Ascending aorta (tissue), 2 donors: Measurements from ENCODE around the gene LAIR2. TPM values are rescaled to one million over a fixed set of nuclear protein-coding genes. Genes with fewer than 3 reads are reported as not detected.
A peak's percentile ranks its signal among the peaks of the same experiment; 100 is the strongest.

Source experiments
- DNase-seq, 2 donors: peaks; one replicate each; pipeline ENCODE4 v3.0.0-alpha.2; 2019; ENCODE audit warnings: low spot score in 2 of 2
- H3K27ac ChIP-seq, 2 donors: fragments of 200-600 bp; sonication (generic); one replicate each; pipeline ENCODE4 v1.5.1; 2016 to 2017; ENCODE audit warnings: mild to moderate bottlenecking in 1 of 2
- H3K27me3 ChIP-seq: fragments of 200-600 bp; sonication (generic); one replicate; pipeline ENCODE4 v1.5.1; 2017
- H3K36me3 ChIP-seq, 2 donors: fragments of 200-600 bp; sonication (generic); one replicate each; pipeline ENCODE4 v1.5.1; 2016
- H3K4me1 ChIP-seq, 2 donors: fragments of 200-600 bp; sonication (generic); one replicate each; pipeline ENCODE4 v1.5.1; 2016 to 2017; ENCODE audit warnings: mild to moderate bottlenecking in 1 of 2
- H3K4me3 ChIP-seq, 2 donors: fragments of 200-600 bp; sonication (generic); one replicate each; pipeline ENCODE4 v1.5.1; 2016 to 2017; ENCODE audit warnings: mild to moderate bottlenecking in 1 of 2
- H3K9me3 ChIP-seq, 2 donors: fragments of 200-600 bp; sonication (generic); one replicate each; pipeline ENCODE4 v1.5.1; 2016
- intact Hi-C: fragments of 100-400 bp; cut with DNase I; formaldehyde crosslinking; loops from one replicate; pipeline ENCODE4 v1.15.1; 2023
- total RNA-seq: library from RNA; depleted of rRNA; stranded (reverse); fragments of >200 nt; gene quantifications from one replicate; pipeline ENCODE4 v1.1.0, GENCODE V29; 2016
- TF ChIP-seq, protein P1 (sequence below), 3 experiments: fragments of 200-600 bp in 2 of 3; fragments of 450-650 bp in 1 of 3; sonication (generic) in 2 of 3; IDR thresholded peaks; one replicate each; pipeline ENCODE4 v1.5.1; 2016 to 2019; ENCODE audit warnings: antibody characterized with exemption in 3 of 3, mild to moderate bottlenecking in 1 of 3, moderate library complexity in 1 of 3

LAIR2 gene
- total RNA-seq, 1 donor from 2014 or later, result not detected

DNA sequence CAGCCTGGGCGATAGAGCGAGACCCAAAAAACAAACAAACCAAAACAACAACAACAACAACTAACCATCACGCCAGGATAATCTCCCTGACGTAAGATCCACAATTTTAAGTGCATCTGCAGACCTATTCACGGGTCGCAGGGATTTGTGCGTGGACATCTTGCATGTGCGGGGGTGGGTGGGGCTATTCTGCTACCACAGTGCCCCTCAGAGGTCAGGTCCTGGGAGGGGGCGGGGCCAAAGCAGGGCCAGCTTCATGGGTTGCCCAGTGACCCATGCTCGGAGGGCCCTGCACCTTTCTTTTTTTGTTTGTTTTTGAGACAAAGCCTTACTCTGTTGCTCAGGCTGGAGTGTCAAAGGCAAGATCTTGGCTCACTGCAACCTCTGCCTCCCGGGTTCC is 26.9 kb upstream of the LAIR2 start:
- no peak overlapping the region for H3K4me3 ChIP-seq
- H3K9me3 ChIP-seq, result no peaks in the 10 kb centered on the region
- H3K27me3 ChIP-seq, result no peaks in the 10 kb centered on the region
- no peak overlapping the region for H3K27ac ChIP-seq
- TF ChIP-seq, protein P1, sequence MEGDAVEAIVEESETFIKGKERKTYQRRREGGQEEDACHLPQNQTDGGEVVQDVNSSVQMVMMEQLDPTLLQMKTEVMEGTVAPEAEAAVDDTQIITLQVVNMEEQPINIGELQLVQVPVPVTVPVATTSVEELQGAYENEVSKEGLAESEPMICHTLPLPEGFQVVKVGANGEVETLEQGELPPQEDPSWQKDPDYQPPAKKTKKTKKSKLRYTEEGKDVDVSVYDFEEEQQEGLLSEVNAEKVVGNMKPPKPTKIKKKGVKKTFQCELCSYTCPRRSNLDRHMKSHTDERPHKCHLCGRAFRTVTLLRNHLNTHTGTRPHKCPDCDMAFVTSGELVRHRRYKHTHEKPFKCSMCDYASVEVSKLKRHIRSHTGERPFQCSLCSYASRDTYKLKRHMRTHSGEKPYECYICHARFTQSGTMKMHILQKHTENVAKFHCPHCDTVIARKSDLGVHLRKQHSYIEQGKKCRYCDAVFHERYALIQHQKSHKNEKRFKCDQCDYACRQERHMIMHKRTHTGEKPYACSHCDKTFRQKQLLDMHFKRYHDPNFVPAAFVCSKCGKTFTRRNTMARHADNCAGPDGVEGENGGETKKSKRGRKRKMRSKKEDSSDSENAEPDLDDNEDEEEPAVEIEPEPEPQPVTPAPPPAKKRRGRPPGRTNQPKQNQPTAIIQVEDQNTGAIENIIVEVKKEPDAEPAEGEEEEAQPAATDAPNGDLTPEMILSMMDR (IDR thresholded peaks at IDR 0.05), result no peak
- H3K4me1 ChIP-seq, result peaks cover 0 to 12% of the 10 kb centered on the region in 2 donors
- no peaks in the 10 kb centered on the region for H3K36me3 ChIP-seq
- intact Hi-C loops, result loop anchor here (10.0 kb wide), 1 partner anchor 639 kb away; the partner anchor contains the start of gene PPP1R12C
- no peak for DNase-seq

DNA sequence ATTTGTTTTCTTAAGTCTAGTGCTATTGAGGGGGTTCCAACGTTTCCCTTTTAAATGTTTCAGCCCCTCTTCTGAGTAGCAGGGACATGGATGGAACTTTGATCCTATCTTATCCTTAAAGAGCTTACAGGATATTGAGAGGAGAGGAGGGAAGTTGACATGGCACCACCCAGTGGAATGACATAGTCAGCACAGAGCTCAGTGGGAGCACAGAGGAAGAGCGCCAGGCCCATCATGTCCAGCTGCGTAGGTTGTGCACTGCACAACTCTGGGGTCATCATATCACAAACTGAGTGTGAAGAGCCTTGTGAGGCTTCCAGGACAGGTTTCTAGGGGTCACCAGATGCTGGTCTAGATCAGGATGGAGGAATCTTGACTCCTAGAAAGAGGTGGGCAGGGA is 25.0 kb upstream of the LAIR2 start:
- Histone ChIP-seq H3K27ac (no peak overlapping the region), H3K4me3 (no peak overlapping the region), H3K27me3 (no peaks in the 10 kb centered on the region), H3K4me1 (peaks cover 0 to 5% of the 10 kb centered on the region in 2 donors), H3K9me3 (no peaks in the 10 kb centered on the region), H3K36me3 (no peaks in the 10 kb centered on the region)
- TF ChIP-seq, protein P1 (IDR thresholded peaks at IDR 0.05), result no peak
- no peak for DNase-seq
- intact Hi-C loops, result loop anchor here (10.0 kb wide), 1 partner anchor 637 kb away; the partner anchor contains the start of gene PPP1R12C

DNA sequence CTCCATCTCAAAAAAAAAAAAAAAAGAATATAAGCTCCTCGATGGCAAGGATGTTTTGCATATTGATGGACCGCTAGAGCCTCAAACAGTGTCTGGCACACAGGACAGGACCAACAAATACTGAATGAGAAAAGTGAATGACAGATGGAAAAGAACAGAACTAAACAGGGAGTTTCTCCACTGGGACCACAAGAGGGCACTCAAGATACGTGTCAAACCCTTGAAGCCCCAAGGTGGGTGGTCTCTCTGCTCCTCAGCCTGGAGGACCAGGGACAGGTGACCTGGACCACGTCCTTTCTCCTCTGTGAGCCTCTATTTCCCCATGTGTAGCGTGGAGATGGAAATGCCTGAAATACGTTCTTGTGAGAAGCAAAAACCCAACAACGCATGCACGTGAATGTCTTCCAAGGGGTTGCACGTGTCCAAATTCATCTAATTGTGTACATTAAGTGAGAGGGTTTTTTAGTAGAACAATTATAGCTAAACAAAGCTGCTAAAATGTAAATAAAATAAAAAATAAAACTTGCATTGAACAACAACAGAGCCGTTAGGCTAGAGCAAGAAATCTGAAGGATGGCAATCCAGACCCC is 23.9 kb upstream of the LAIR2 start:
- intact Hi-C loops, result loop anchor here (10.0 kb wide), 1 partner anchor 636 kb away; the partner anchor contains the start of gene PPP1R12C
- Histone ChIP-seq H3K9me3 (no peaks in the 10 kb centered on the region), H3K27me3 (no peaks in the 10 kb centered on the region), H3K27ac (no peak overlapping the region), H3K36me3 (no peaks in the 10 kb centered on the region), H3K4me3 (no peak overlapping the region), H3K4me1 (peaks cover 0 to 1% of the 10 kb centered on the region in 2 donors)
- no peak for DNase-seq
- TF ChIP-seq, protein P1 (IDR thresholded peaks at IDR 0.05), result peak; percentile 11 to 61 (median 37)

DNA sequence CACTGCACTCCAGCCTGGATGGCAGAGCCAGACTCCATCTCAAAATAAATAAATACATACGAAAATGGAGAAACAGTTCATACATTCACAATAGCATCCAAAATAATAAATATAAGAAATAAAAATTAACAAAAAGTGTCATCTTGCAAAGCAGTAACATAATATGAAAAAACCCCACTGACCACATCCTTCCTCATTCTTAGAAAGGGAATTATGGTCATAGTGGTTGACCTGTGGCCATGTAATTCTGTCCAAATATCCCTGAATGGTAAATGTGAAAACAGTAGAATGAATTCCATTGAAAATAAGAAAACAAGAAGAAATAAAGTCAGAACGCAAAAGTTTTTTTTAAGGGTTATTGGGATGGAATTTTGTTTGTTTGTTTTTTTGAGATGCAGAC is 22.6 kb upstream of the LAIR2 start:
- no peak overlapping the region for H3K27ac ChIP-seq
- no peaks in the 10 kb centered on the region for H3K4me1 ChIP-seq
- intact Hi-C loops, result loop anchor here (5.0 kb wide), 1 partner anchor 197 kb away; no protein-coding TSS in a partner anchor
- H3K36me3 ChIP-seq, result no peaks in the 10 kb centered on the region
- TF ChIP-seq, protein P1 (IDR thresholded peaks at IDR 0.05), result no peak
- no peaks in the 10 kb centered on the region for H3K27me3 ChIP-seq
- H3K4me3 ChIP-seq, result no peak overlapping the region
- no peaks in the 10 kb centered on the region for H3K9me3 ChIP-seq
- DNase-seq, result no peak

DNA sequence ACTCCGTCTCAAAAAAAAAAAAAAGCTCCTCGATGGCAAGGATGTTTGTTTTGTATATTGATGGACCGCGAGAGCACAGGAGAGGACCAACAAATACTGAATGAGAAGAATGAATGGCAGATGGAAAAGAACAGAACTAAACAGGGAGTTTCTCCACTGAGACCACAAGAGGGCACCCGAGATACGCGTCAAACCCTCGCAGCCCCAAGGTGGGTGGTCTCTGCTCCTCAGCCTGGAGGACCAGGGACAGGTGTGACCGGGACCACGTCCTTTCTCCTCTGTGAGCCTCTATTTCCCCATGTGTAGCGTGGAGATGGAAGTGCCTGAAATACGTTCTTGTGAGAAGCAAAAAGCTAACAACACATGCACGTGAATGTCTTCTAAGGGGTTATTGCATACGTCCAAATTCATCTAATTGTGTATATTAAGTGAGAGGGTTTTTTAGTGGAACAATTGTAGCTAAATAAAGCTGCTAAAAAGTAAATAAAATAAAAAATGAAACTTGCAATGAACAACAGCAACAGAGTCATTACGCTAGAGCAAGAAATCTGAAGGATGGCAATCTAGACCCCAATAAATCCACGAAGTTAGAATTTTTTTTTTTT is 21.2 kb upstream of the LAIR2 start:
- Histone ChIP-seq H3K4me1 (no peaks in the 10 kb centered on the region), H3K9me3 (no peaks in the 10 kb centered on the region), H3K36me3 (no peaks in the 10 kb centered on the region), H3K27me3 (no peaks in the 10 kb centered on the region), H3K4me3 (no peak overlapping the region), H3K27ac (no peak overlapping the region)
- intact Hi-C loops, result loop anchor here (5.0 kb wide), 1 partner anchor 196 kb away; no protein-coding TSS in a partner anchor
- no peak for DNase-seq
- TF ChIP-seq, protein P1 (IDR thresholded peaks at IDR 0.05), result peak in 2 of 3 experiments; percentile 55 to 66
